SK-N-SH treated with all-trans-retinoic acid at 6 μM for 48 hours (cell line): ENCODE results near the gene ETF1.

Experiments
- ATAC-seq: fragments of 200-7000 bp; cut with Tn5 transposase; 3 replicates; pipeline ENCODE4 v1.9.1; 2020; ENCODE audit warnings: mild to moderate bottlenecking, moderate library complexity
- ARNTL ChIP-seq: fragments of 450-650 bp; formaldehyde crosslinking; IDR thresholded peaks from 2 replicates; pipeline ENCODE4 v1.5.0; 2020; ENCODE audit warnings: low read depth, mild to moderate bottlenecking, moderate library complexity, borderline replicate concordance
- CSRNP3 ChIP-seq: fragments of 250-450 bp; sonication (Bioruptor Pico); IDR thresholded peaks from 2 replicates; pipeline ENCODE4 v1.5.1; 2021; ENCODE audit warnings: mild to moderate bottlenecking, moderate library complexity
- ESRRG ChIP-seq: fragments of 250-450 bp; sonication (Bioruptor Pico); IDR thresholded peaks from 2 replicates; pipeline ENCODE4 v1.6.1; 2021; ENCODE audit warnings: mild to moderate bottlenecking
- GLIS3 ChIP-seq: fragments of 250-450 bp; sonication (Bioruptor Pico); IDR thresholded peaks from 2 replicates; pipeline ENCODE4 v1.5.0; 2020; ENCODE audit warnings: mild to moderate bottlenecking, moderate library complexity
- ISL1 ChIP-seq: fragments of 250-450 bp; sonication (Bioruptor Pico); IDR thresholded peaks from 2 replicates; pipeline ENCODE4 v2.1.2; 2022; ENCODE audit warnings: mild to moderate bottlenecking, moderate library complexity
- OSR1 ChIP-seq: fragments of 250-450 bp; sonication (Bioruptor Pico); IDR thresholded peaks from 2 replicates; pipeline ENCODE4 v1.8.0; 2022; ENCODE audit warnings: moderate library complexity, mild to moderate bottlenecking, inconsistent platforms
- PATZ1 ChIP-seq: fragments of 250-450 bp; sonication (Bioruptor Pico); IDR thresholded peaks from 2 replicates; pipeline ENCODE4 v1.8.0; 2020; ENCODE audit warnings: mild to moderate bottlenecking, moderate library complexity, borderline replicate concordance
- PPARA ChIP-seq: fragments of 250-450 bp; sonication (Bioruptor Pico); IDR thresholded peaks from 2 replicates; pipeline ENCODE4 v1.5.0; 2020; ENCODE audit warnings: mild to moderate bottlenecking, borderline replicate concordance
- SNAI2 ChIP-seq: fragments of 250-450 bp; sonication (Bioruptor Pico); IDR thresholded peaks from 2 replicates; pipeline ENCODE4 v1.5.0; 2020; ENCODE audit warnings: mild to moderate bottlenecking, moderate library complexity
- TOX ChIP-seq: fragments of 250-450 bp; sonication (Bioruptor Pico); IDR thresholded peaks from 2 replicates; pipeline ENCODE4 v1.8.0; 2021; ENCODE audit warnings: mild to moderate bottlenecking, moderate library complexity, borderline replicate concordance
- TSHZ2 ChIP-seq: fragments of 250-450 bp; sonication (Bioruptor Pico); IDR thresholded peaks from 2 replicates; pipeline ENCODE4 v1.5.0; 2020; ENCODE audit warnings: mild to moderate bottlenecking, moderate library complexity
- ZC3H10 ChIP-seq: fragments of 250-450 bp; sonication (Bioruptor Pico); IDR thresholded peaks from 2 replicates; pipeline ENCODE4 v1.5.1; 2021; ENCODE audit warnings: mild to moderate bottlenecking, moderate library complexity
- ZFP30 ChIP-seq: fragments of 450-650 bp; formaldehyde crosslinking; IDR thresholded peaks from 2 replicates; pipeline ENCODE4 v1.5.0; 2022; ENCODE audit warnings: mild to moderate bottlenecking, moderate library complexity
- ZNF565 ChIP-seq: fragments of 450-650 bp; formaldehyde crosslinking; conservative IDR thresholded peaks from 2 replicates; pipeline ENCODE4 v1.5.0; 2020; ENCODE audit warnings: low read depth, mild to moderate bottlenecking, moderate library complexity
- ZNF70 ChIP-seq: fragments of 450-650 bp; formaldehyde crosslinking; IDR thresholded peaks from 2 replicates; pipeline ENCODE4 v1.5.0; 2020; ENCODE audit warnings: mild to moderate bottlenecking, moderate library complexity
- TF ChIP-seq, protein P1 (sequence below): fragments of 250-450 bp; sonication (Bioruptor Pico); IDR thresholded peaks from 2 replicates; pipeline ENCODE4 v1.8.0; 2021; ENCODE audit warnings: low read depth, mild to moderate bottlenecking, moderate library complexity, borderline replicate concordance
- TF ChIP-seq, protein P2 (sequence below): fragments of 250-450 bp; sonication (Bioruptor Pico); IDR thresholded peaks from 2 replicates; pipeline ENCODE4 v1.5.1; 2020; ENCODE audit warnings: low read depth, mild to moderate bottlenecking, moderate library complexity

Gene ETF1

DNA sequence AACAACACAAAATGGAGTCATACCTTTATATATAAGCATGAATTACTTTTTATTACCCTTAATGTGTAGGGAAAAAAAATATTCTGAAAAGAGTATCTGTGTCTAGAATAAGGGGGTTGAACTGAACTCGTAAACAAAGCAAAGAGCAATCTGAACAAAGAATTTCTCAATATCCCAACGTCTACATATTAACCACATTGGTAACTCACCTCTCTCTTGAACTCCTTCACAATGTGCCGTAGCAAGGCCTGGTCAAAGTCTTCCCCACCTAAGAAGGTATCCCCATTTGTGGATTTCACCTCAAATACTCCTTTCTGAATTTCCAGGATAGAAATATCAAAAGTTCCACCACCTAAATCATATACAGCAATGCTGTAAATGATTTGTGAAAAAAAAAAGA, 23.8 kb upstream of the ETF1 start:
- TF ChIP-seq ZFP30 (CRISPR knock-in tag) (no peak), OSR1 (no peak), CSRNP3 (CRISPR knock-in tag) (no peak), PATZ1 (CRISPR knock-in tag) (no peak), SNAI2 (CRISPR knock-in tag) (no peak), ZNF565 (no peak), GLIS3 (no peak), ISL1 (CRISPR knock-in tag) (no peak), ARNTL (CRISPR knock-in tag) (no peak), ZNF70 (CRISPR knock-in tag) (no peak), TSHZ2 (CRISPR knock-in tag) (no peak)
- TF ChIP-seq, protein P1, sequence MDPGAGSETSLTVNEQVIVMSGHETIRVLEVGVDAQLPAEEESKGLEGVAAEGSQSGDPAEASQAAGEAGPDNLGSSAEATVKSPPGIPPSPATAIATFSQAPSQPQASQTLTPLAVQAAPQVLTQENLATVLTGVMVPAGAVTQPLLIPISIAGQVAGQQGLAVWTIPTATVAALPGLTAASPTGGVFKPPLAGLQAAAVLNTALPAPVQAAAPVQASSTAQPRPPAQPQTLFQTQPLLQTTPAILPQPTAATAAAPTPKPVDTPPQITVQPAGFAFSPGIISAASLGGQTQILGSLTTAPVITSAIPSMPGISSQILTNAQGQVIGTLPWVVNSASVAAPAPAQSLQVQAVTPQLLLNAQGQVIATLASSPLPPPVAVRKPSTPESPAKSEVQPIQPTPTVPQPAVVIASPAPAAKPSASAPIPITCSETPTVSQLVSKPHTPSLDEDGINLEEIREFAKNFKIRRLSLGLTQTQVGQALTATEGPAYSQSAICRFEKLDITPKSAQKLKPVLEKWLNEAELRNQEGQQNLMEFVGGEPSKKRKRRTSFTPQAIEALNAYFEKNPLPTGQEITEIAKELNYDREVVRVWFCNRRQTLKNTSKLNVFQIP = no peak

DNA sequence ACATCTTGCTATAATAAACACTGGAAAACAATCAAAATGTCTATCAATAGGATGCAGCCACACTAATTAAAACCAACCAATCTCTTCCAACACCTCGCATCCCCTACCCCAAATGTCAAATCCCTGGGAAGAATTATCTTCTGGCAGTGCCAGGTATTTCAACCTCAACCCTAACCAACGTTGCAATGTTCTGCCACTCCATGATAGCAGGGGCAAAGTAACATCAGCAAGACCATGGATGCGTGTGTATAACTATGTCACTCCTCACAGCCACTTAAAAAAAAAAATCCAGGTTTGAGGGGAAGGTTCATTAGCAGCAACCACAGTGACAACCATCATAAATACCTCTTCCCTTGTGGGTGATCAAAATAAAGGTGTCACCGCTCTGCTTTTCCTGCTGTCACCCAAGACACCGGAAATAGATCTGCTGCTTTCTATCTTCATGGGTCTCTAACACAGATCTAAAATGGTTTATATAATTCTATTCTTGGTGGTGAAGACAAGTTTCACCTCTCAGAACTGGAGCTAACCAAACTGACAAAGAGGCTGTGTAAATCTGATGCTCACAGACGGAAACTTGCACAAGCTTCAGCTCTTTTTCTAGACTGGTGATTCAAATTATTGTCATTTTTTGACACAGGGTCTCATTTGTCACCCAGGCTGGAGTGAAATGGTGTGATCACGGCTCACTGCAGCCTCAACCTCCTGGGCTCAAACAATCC, 22.2 kb upstream of the ETF1 start:
- TF ChIP-seq ESRRG (CRISPR knock-in tag) (no peak), ZC3H10 (CRISPR knock-in tag) (no peak), ZNF565 (no peak), OSR1 (no peak), SNAI2 (CRISPR knock-in tag) (no peak), CSRNP3 (CRISPR knock-in tag) (no peak), PPARA (CRISPR knock-in tag) (no peak), TOX (CRISPR knock-in tag) (no peak), ZFP30 (CRISPR knock-in tag) (no peak)
- TF ChIP-seq, protein P2, sequence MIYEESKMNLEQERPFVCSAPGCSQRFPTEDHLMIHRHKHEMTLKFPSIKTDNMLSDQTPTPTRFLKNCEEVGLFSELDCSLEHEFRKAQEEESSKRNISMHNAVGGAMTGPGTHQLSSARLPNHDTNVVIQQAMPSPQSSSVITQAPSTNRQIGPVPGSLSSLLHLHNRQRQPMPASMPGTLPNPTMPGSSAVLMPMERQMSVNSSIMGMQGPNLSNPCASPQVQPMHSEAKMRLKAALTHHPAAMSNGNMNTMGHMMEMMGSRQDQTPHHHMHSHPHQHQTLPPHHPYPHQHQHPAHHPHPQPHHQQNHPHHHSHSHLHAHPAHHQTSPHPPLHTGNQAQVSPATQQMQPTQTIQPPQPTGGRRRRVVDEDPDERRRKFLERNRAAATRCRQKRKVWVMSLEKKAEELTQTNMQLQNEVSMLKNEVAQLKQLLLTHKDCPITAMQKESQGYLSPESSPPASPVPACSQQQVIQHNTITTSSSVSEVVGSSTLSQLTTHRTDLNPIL (CRISPR knock-in tag) = no peak
- TF ChIP-seq, protein P1 = no peak
- ATAC-seq = no peak

More for the DNA sequence above, 23.8 kb upstream of the ETF1 start:
- ATAC-seq = no peak
